HG02870 (cell line): ENCODE data around the gene WDR20.
A peak's percentile ranks its signal among the peaks of the same experiment; 100 is the strongest.
"Not testable (repeated sequence)": the region's sequence is repeated elsewhere in the genome, so short reads cannot be mapped to it uniquely, and the experiment has no call there.

Experiments used
- ATAC-seq: cut with Tn5 transposase; IDR thresholded peaks from one replicate; pipeline ENCODE4 v1.9.1; 2021; ENCODE audit warnings: mild to moderate bottlenecking, moderate library complexity; ENCODE audit not compliant: unreplicated experiment

Gene WDR20

GRCh38 chr14:102126807-102127455 is 12.8 kb upstream of the WDR20 start:
- ATAC-seq = no peak

GRCh38 chr14:102131741-102132140 is 8.0 kb upstream of the WDR20 start:
- no peak for ATAC-seq

- not testable (repeated sequence) for ATAC-seq
Observed at GRCh38 chr14:102134021-102134420, 5.7 kb upstream of the WDR20 start.

DNA sequence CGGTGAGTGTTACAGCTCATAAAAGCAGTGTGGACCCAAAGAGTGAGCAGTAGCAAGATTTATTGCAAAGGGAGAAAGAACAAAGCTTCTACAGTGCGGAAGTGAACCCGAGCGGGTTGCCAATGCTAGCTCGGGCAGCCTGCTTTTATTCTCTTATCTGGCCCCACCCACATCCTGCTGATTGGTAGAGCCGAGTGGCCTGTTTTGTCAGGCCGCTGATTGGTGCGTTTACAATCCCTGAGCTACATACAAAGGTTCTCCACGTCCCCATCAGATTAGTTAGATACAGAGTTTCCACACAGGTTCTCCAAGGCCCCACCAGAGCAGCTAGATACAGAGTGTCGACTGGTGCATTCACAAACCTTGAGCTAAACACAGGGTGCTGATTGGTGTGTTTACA is 5.0 kb upstream of the WDR20 start:
- ATAC-seq = not testable (repeated sequence)

DNA sequence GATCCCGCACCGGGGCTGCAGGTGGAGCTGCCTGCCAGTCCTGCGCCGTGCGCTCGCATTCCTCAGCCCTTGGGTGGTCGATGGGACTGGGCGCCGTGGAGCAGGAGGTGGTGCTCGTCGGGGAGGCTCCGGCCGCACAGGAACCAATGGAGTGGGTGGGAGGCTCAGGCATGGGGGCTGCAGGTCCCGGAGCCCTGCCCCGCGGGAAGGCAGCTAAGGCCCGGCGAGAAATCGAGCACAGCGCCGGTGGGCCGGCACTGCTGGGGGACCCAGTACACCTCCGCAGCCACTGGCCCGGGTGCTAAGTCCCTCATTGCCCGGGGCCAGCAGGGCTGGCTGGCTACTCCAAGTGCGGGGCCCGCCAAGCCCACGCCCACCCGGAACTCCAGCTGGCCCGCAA is 4.2 kb upstream of the WDR20 start:
- not testable (repeated sequence) for ATAC-seq

DNA sequence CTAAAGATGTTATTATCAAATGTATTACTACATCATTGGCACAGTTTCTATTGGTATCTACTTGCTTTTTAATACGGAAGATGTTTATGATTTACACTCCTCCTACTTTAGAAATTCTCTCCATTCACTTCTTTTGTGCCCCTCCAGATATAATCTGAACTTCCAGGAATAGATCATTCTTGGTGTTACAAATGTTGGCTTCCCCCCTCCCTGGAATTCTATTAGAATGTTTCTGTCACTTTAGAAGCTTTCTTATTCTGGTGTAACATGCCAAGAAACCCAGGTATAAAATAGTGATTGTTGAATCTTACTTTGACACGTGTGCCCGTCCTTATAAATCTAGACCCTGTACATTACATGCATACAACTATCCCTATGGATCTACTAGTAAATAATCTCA is 1.2 kb upstream of the WDR20 start:
- ATAC-seq = no peak

DNA sequence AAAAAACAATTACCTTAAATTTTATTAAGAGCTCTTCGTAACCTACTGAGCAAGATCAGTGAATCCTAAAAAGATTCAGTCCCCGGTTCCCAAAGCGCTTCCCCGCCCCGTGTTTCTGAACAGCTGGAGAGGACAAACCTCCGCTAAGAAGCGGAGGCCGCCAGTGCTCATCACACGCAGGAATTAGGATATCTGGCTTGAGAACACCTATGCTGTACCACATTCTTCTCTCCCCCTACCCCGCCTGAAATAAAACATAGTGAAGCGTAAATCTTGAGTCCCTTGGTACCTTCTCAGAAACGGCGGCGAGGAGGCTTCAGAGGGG is 774 bp upstream of the WDR20 start:
- no peak for ATAC-seq

GRCh38 chr14:102140027-102140749 is 491 bp downstream of the WDR20 start:
- peak; percentile 12 for ATAC-seq

DNA sequence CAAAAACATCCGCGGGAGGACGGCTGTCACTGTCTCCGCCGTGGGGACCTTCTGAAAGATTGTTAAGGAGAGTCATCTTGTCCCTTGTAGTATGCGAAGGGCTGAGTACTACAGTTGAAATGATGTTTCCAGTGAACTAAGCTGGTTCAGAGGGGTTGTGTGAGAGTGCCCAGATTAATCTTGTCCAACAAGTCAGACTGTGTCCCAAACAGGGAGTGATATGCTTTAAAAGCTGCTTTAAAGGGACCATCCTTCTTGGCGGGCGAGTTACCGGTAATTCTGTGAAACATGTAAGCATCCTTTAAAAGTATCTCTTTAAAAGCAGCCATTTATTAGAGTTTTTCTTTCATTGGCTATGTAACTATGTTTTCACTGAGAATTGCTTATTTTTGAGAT is 1.1 kb downstream of the WDR20 start:
- no peak for ATAC-seq

GRCh38 chr14:102141797-102142196 is 2.1 kb downstream of the WDR20 start:
- ATAC-seq = no peak

DNA sequence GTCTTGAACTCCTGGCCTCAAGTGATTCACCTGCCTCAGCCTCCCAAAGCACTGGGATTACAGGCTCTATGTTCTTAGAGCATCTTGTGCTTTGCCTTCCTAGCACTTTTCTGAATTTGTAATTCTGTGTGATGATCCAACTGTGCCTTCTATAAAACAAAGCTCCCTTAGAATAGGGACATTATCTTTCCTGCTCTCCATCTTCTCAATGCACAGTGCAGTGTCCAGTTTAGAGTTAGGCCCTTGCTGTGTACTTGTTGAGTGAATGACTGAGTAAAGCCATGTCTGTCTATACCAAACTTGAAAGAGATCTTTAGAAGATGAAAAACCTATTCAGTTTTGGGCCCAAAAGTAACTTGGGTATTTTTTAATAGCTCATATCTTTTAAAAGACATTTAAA is 5.2 kb downstream of the WDR20 start:
- ATAC-seq = no peak

- no peak for ATAC-seq
Observed at GRCh38 chr14:102145395-102145794, 5.7 kb downstream of the WDR20 start.

DNA sequence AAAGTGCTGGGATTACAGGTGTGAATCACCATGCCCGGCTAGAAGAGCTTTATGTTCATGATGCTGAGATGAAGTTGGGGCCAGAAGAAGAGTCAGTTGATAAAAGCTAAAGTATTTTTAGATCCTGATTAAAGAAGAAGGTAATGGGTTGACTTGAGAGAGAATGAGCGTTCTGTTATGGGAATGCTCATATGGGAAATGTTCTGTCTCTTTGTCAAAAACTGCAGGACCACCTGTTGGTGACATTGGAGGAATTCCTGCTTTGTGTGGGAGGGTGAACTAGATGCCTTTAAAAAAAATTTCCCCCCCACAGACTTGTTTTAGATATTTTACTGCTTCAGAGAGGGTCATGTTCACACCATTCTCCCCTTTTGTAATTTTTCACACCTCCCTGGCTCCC is 6.7 kb downstream of the WDR20 start:
- no peak for ATAC-seq

GRCh38 chr14:102150083-102150482 is 10.4 kb downstream of the WDR20 start:
- no peak for ATAC-seq

- no peak for ATAC-seq
Observed at GRCh38 chr14:102150744-102151143, 11.0 kb downstream of the WDR20 start.

DNA sequence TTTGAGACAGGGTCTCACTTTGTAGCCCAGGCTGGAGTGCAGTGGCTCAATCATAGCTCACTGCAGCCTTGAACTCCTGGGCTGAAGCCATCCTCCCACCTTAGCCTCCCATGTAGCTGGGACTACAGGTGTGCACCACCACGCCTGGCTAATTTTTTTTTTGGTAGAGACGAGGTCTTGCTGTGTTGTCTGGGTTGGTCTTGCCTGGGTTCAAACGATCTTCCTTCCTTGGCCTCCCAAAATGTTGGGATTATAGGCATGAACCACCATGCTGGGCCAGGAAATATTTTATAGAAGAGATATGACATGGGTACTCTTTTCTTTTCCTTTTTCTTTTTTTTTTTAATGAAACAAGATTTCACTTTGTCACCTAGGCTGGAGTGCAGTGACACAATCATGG is 11.7 kb downstream of the WDR20 start:
- not testable (repeated sequence) for ATAC-seq

GRCh38 chr14:102154121-102154520 is 14.4 kb downstream of the WDR20 start:
- no peak for ATAC-seq

DNA sequence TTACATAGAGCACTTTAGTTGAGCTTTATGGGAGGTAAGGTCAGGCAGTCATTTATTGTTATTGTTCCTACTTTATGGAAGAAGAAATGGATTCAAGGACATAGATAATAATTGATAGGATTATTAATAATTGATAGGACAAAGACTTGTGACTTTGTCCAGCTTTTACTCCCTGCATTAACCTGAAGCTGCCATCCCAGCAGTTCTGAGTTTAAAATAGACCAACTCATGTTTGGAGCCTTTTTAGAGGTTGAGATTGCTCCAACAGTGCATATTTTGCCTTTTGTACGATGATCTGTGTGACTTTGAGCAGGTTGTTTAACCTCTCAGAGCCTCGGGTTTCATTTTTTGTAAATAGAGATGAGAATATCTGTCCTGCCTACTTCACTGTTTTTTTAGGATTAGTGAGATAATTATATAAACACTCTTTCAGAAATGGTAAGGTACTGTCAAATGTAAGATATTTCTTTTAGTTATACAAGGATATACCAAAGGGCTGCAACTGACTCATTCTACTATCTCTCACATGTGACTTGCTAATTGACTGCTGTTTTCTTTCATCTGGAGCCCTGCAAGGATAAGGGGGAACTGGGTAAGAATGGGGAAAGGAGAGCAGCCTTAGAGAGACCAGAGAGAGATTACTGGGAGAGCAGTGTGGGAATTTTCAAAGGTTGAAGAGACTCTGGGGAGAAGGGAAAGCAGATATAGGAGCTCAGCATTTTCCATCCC is 15.3 kb downstream of the WDR20 start:
- ATAC-seq = no peak

- ATAC-seq = no peak
Observed at GRCh38 chr14:102157346-102157745, 17.6 kb downstream of the WDR20 start.

DNA sequence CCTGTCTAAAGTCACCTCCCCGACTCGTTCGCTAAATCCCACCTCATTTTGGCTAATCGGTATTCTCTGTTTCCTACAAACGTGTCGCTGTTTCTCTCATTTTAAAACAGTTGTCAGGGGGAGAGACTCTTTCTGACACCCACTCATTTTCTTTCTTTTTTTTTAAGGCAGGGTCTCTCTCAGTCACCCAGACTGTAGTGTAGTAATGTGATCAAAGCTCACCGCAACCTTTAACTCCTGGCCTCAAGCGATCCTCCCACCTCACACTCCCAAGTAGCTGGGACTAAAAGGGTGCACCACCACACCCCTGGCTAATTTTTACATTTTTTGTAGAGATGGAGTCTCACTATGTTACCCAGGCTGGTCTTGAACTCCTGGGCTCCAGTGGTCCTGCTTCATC is 19.1 kb downstream of the WDR20 start:
- no peak for ATAC-seq

DNA sequence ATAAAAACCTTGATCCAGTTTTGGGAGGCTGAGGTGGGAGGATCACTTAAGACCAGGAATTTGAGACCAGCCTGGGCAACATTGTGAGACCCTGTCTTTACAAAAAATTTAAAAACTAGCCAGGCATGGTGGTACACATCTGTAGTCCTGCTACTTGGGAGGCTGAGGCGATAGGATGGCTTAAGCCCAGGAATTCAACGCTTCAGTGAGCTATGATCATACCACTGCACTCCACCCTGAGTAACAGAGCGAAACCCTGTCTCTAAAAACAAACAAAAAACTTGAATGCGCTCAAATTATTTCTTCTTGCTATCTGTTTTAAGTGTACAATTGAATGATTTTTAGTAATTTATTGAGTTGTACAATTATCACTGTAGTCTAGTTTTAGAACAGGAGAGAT is 20.1 kb downstream of the WDR20 start:
- ATAC-seq = no peak

DNA sequence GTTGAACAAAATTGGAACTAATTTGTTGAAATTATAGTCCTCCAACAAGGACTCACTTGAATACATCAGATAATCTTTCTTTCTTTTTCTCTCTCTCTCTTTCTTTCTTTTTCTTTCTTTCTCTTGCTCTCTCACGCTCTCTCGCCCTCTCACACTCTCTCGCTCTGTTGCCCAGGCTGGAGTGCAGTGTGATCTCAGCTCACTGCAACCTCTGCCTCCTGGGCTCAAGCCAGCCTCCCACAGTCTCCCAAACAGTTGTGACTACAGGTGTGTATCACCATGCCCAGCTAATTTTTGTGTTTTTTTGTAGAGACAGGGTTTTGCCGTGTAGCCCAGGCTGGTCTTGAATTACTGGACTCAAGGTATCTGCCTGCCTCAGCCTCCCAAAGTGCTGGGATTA is 22.8 kb downstream of the WDR20 start:
- ATAC-seq = no peak
